Neural cell (in vitro differentiated cells): Measurements from ENCODE around the gene CFDP1. TPM values are rescaled to one million over a fixed set of nuclear protein-coding genes. Genes with fewer than 3 reads are reported as not detected.

ENCODE experiments used
- H2AFZ ChIP-seq: fragments of 200-600, 300-800 bp; sonication (generic), shearing (Covaris generic); 2 replicates; pipeline ENCODE4 v1.6.0; 2014; ENCODE audit warnings: low read depth, mild to moderate bottlenecking, antibody characterized with exemption, low read length, moderate library complexity
- H3F3A ChIP-seq: fragments of 200-600 bp; shearing (Covaris generic); 2 replicates; pipeline ENCODE4 v1.6.1; 2016; ENCODE audit warnings: mild to moderate bottlenecking, moderate library complexity, mixed read lengths, antibody characterized with exemption, low read length; ENCODE audit not compliant: insufficient read depth, poor library complexity, severe bottlenecking
- H3K27ac ChIP-seq: fragments of 200-600, 300-800 bp; sonication (generic), shearing (Covaris generic); 2 replicates; pipeline ENCODE4 v1.5.1; 2014; ENCODE audit warnings: mild to moderate bottlenecking, low read length, moderate library complexity
- H3K27me3 ChIP-seq: fragments of 300-800, 200-600 bp; sonication (generic), shearing (Covaris generic); 2 replicates; pipeline ENCODE4 v1.6.0; 2014; ENCODE audit warnings: mild to moderate bottlenecking, low read depth, low read length, moderate library complexity; ENCODE audit not compliant: insufficient read depth
- H3K36me3 ChIP-seq: fragments of 300-800, 200-600 bp; sonication (generic), shearing (Covaris generic); 2 replicates; pipeline ENCODE4 v1.5.1; 2014; ENCODE audit warnings: mild to moderate bottlenecking, antibody characterized with exemption, low read length, moderate library complexity; ENCODE audit not compliant: insufficient read depth
- H3K4me2 ChIP-seq: fragments of 300-800, 200-600 bp; sonication (generic), shearing (Covaris generic); 2 replicates; pipeline ENCODE4 v1.6.0; 2014; ENCODE audit warnings: mild to moderate bottlenecking, low read length
- H3K4me3 ChIP-seq: fragments of 300-800, 200-600 bp; sonication (generic), shearing (Covaris generic); 2 replicates; pipeline ENCODE4 v1.5.1; 2014; ENCODE audit warnings: mild to moderate bottlenecking, low read length, moderate library complexity
- H3K79me2 ChIP-seq: fragments of 200-600 bp; shearing (Covaris generic); replicated peaks from 2 replicates; pipeline ENCODE4 v1.6.0; 2014; ENCODE audit warnings: mild to moderate bottlenecking, low read length, moderate library complexity; ENCODE audit not compliant: insufficient read depth
- H3K9ac ChIP-seq: fragments of 300-800, 200-600 bp; sonication (generic), shearing (Covaris generic); 2 replicates; pipeline ENCODE4 v1.6.1; 2016; ENCODE audit warnings: mild to moderate bottlenecking, low read length, mixed read lengths
- H3K9me2 ChIP-seq: fragments of 200-600 bp; shearing (Covaris generic); 2 replicates; pipeline ENCODE4 v1.6.1; 2016; ENCODE audit warnings: mild to moderate bottlenecking, low read length, mixed read lengths; ENCODE audit not compliant: insufficient read depth
- H3K9me3 ChIP-seq: fragments of 200-600, 300-800 bp; sonication (generic), shearing (Covaris generic); 2 replicates; pipeline ENCODE4 v1.6.1; 2016; ENCODE audit warnings: mild to moderate bottlenecking, mixed run types, low read length, moderate library complexity, mixed read lengths
- H4K20me1 ChIP-seq: fragments of 200-600 bp; shearing (Covaris generic); 2 replicates; pipeline ENCODE4 v1.6.1; 2016; ENCODE audit warnings: mild to moderate bottlenecking, mixed run types; ENCODE audit not compliant: insufficient read depth
- CTCF ChIP-seq: fragments of 450-650 bp; IDR thresholded peaks from 2 replicates; pipeline ENCODE4 v1.5.1; 2014; ENCODE audit warnings: antibody characterized with exemption, mild to moderate bottlenecking, moderate library complexity; ENCODE audit not compliant: poor library complexity, severe bottlenecking
- EP300 ChIP-seq: fragments of 450-650 bp; conservative IDR thresholded peaks from 2 replicates; pipeline ENCODE4 v1.6.1; 2014; ENCODE audit warnings: antibody characterized with exemption, mild to moderate bottlenecking, moderate library complexity; ENCODE audit not compliant: poor library complexity, severe bottlenecking
- EZH2 ChIP-seq: fragments of 200-600, 300-800 bp; shearing (Covaris generic), sonication (generic); IDR thresholded peaks from 2 replicates; pipeline ENCODE4 v1.6.1; 2014; ENCODE audit warnings: antibody characterized with exemption, low read length, borderline replicate concordance, mild to moderate bottlenecking; ENCODE audit not compliant: insufficient read depth, poor library complexity, severe bottlenecking
- MXI1 ChIP-seq: fragments of 450-650 bp; conservative IDR thresholded peaks from 2 replicates; pipeline ENCODE4 v1.6.1; 2014; ENCODE audit warnings: antibody characterized with exemption, mild to moderate bottlenecking; ENCODE audit not compliant: poor library complexity, severe bottlenecking
- POLR2AphosphoS5 ChIP-seq: IDR thresholded peaks from 2 replicates; pipeline ENCODE4 v1.6.1; 2012
- RAD21 ChIP-seq: fragments of 450-650 bp; conservative IDR thresholded peaks from 2 replicates; pipeline ENCODE4 v1.6.1; 2014; ENCODE audit warnings: antibody characterized with exemption, mild to moderate bottlenecking, moderate library complexity
- REST ChIP-seq: IDR thresholded peaks from 2 replicates; pipeline ENCODE4 v1.6.1; 2012; ENCODE audit warnings: borderline replicate concordance
- SMC3 ChIP-seq: fragments of 450-650 bp; conservative IDR thresholded peaks from 2 replicates; pipeline ENCODE4 v1.6.1; 2014; ENCODE audit warnings: antibody characterized with exemption, mild to moderate bottlenecking, moderate library complexity; ENCODE audit not compliant: poor library complexity
- TAF1 ChIP-seq: IDR thresholded peaks from 2 replicates; pipeline ENCODE4 v1.6.1; 2012; ENCODE audit warnings: low read depth
- polyA plus RNA-seq: library from polyadenylated mRNA; depleted of rRNA; stranded (reverse); fragments of >200 nt; gene quantifications from 2 replicates; pipeline ENCODE4 v1.2.3, GENCODE V29; 2014

CFDP1 gene
- polyA plus RNA-seq, 1 donor from 2014 or later: 201 TPM

GRCh38 chr16:75267631-75268264 lies 165.6 kb downstream of the CFDP1 start:
- Histone ChIP-seq H3K4me2 (no peak overlapping the region), H3F3A (no peaks in the 10 kb centered on the region), H3K9me3 (no peaks in the 10 kb centered on the region), H3K27ac (no peak overlapping the region), H3K79me2 (peaks cover 33% of the 10 kb centered on the region), H2AFZ (no peak overlapping the region), H3K27me3 (no peaks in the 10 kb centered on the region), H3K4me3 (no peak overlapping the region), H3K9me2 (no peaks in the 10 kb centered on the region), H3K36me3 (no peaks in the 10 kb centered on the region), H3K9ac (no peak overlapping the region), H4K20me1 (no peaks in the 10 kb centered on the region)
- TF ChIP-seq EZH2: no peak
- no peak for TF ChIP-seq SMC3
- TF ChIP-seq EP300: no peak
- TF ChIP-seq TAF1: no peak
- no peak for TF ChIP-seq POLR2AphosphoS5
- TF ChIP-seq RAD21: no peak
- TF ChIP-seq CTCF: no peak
- no peak for TF ChIP-seq MXI1
- TF ChIP-seq REST: no peak

- H3K4me2 ChIP-seq: peak overlapping the region; percentile 51
- no peaks in the 10 kb centered on the region for H3K27me3 ChIP-seq
- no peak overlapping the region for H3K27ac ChIP-seq
- peaks cover 40% of the 10 kb centered on the region for H3K79me2 ChIP-seq
- no peaks in the 10 kb centered on the region for H3K36me3 ChIP-seq
- no peaks in the 10 kb centered on the region for H3F3A ChIP-seq
- TF ChIP-seq EZH2 (no peak), EP300 (no peak), SMC3 (no peak), CTCF (no peak), RAD21 (no peak), TAF1 (no peak), MXI1 (no peak), POLR2AphosphoS5 (no peak), REST (no peak)
- H3K4me3 ChIP-seq: peak overlapping the region; percentile 95
- H3K9me2 ChIP-seq: no peaks in the 10 kb centered on the region
- no peaks in the 10 kb centered on the region for H4K20me1 ChIP-seq
- no peaks in the 10 kb centered on the region for H3K9me3 ChIP-seq
- peak overlapping the region; percentile 94 for H3K9ac ChIP-seq
- H2AFZ ChIP-seq: no peak overlapping the region
Measured at GRCh38 chr16:75266738-75267630, 166.3 kb downstream of the CFDP1 start.
